Mucosa of descending colon (tissue), 3 donors: ENCODE measurements around the gene LGALS7B. TPM values are rescaled to one million over a fixed set of nuclear protein-coding genes. Genes with fewer than 3 reads are reported as not detected.
"Not testable (repeated sequence)": the region's sequence is repeated elsewhere in the genome, so short reads cannot be mapped to it uniquely, and the experiment has no call there.

Source experiments
- ATAC-seq: fragments of 200-7000 bp; cut with Tn5 transposase; one replicate; pipeline ENCODE4 v1.9.1; 2020; ENCODE audit warnings: mild to moderate bottlenecking, moderate library complexity
- DNase-seq, 3 donors: peaks; one replicate each; pipeline ENCODE4 v3.0.0-alpha.2; 2020
- H3K36me3 ChIP-seq: fragments of 200-600 bp; one replicate; pipeline ENCODE4 v1.8.0; 2021; ENCODE audit warnings: low read depth, mild to moderate bottlenecking
- H3K4me1 ChIP-seq: fragments of 200-600 bp; one replicate; pipeline ENCODE4 v1.8.0; 2021; ENCODE audit warnings: low read depth, mild to moderate bottlenecking
- H3K4me3 ChIP-seq: fragments of 200-600 bp; one replicate; pipeline ENCODE4 v1.8.0; 2021; ENCODE audit warnings: mild to moderate bottlenecking
- H3K9me3 ChIP-seq: fragments of 200-600 bp; one replicate; pipeline ENCODE4 v1.8.0; 2021; ENCODE audit warnings: mild to moderate bottlenecking
- intact Hi-C, 2 donors: fragments of 100-400 bp; cut with DNase I in 1 of 2; cut with micrococcal nuclease in 1 of 2; formaldehyde crosslinking; loops; one replicate each; pipeline versions ENCODE4 v1.11.0 to v1.11.1; 2022; cut with DNase I, micrococcal nuclease
- total RNA-seq, 3 donors: library from RNA; stranded (reverse); fragmentation: NEBNext Ultra II Directional in 2 of 3; extraction: Animal tissue kit (Norgen Biotek cat#: 25700) in 2 of 3; gene quantifications; one replicate each; pipeline versions ENCODE4 v1.2.1 to v1.2.4, GENCODE V29; 2021 to 2023
- TF ChIP-seq, protein P1 (sequence below): fragments of 200-600 bp; IDR thresholded peaks from one replicate; pipeline ENCODE4 v1.8.0; 2022; ENCODE audit warnings: antibody characterized with exemption, mild to moderate bottlenecking
- donor health status: DM: no; HTN: no; CAD: no; lungs with moderate emphysema.
- donor health status: DM: no; HTN: no; CAD: no.
- donor health status: DM: no; HTN: yes; CAD: no.

The LGALS7B gene
- total RNA-seq, 3 donors from 2014 or later: not detected

DNA sequence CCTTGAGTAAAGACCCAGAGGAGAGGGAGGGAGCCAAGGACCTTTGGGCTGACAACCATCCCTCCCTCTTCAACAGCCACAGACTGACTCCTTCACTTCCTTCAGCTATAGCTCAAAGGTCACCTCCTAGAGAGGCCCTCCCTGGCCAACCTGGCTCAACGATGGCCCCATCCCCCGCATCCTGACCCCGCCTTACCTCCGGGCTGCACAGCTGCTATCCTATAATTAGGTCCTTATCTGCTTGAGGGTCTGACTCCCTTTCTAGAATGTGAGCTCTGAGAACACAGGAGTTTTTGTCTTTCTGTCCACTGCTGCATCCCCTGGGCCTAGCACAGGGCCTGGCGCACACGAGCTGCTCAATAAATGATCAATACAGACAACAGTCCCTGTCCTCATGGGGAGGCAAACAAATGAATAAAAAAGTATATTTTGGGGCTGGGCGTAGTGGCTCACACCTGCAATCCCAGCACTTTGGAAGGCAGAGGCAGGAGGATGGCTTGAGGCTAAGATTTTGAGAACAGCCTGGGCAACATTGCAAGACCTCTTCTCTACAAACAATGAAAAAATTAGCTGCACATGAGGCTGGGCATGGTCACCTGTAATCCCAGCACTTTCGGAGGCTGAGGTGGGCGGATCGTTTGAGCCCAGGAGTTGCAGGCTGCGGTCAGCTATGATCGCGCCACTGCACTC lies 30.4 kb downstream of the LGALS7B start:
- Histone ChIP-seq H3K36me3 (no peaks in the 10 kb centered on the region), H3K4me1 (peaks cover 35% of the 10 kb centered on the region), H3K4me3 (no peak overlapping the region), H3K9me3 (no peaks in the 10 kb centered on the region)
- intact Hi-C loops: no loop called here
- ATAC-seq (peak; percentile 84), DNase-seq (peak; percentile 90 to 91 (median 91))
- TF ChIP-seq, protein P1, sequence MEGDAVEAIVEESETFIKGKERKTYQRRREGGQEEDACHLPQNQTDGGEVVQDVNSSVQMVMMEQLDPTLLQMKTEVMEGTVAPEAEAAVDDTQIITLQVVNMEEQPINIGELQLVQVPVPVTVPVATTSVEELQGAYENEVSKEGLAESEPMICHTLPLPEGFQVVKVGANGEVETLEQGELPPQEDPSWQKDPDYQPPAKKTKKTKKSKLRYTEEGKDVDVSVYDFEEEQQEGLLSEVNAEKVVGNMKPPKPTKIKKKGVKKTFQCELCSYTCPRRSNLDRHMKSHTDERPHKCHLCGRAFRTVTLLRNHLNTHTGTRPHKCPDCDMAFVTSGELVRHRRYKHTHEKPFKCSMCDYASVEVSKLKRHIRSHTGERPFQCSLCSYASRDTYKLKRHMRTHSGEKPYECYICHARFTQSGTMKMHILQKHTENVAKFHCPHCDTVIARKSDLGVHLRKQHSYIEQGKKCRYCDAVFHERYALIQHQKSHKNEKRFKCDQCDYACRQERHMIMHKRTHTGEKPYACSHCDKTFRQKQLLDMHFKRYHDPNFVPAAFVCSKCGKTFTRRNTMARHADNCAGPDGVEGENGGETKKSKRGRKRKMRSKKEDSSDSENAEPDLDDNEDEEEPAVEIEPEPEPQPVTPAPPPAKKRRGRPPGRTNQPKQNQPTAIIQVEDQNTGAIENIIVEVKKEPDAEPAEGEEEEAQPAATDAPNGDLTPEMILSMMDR: no peak

DNA sequence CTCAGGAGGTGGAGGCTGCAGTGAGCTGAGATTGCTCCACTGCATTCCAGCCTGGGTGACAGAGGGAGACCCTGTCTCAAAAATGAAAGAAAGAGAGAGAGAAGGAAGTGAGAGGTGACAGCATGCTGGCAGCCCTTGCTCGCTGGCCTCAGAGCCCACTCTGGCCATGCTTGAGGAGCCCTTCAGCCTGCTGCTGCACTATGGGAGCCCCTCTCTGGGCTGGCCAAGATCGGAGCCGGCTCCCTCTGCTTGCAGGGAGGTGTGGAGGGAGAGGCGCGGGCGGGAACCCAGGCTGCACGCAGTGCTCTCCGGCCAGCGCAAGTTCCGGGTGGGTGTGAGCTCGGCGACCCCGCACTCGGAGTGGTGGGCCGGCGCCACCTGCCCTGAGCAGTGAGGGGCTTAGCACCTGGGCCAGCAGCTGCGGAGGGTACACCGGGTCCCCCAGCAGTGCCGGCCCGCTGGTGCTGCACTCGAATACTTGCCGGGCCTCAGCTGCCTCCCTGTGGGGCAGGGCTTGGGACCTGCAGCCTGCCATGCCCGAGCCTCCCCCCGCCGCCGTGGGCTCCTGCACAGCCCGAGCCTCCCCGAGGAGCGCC lies 32.3 kb downstream of the LGALS7B start:
- peak in 1 of 3 donors; percentile 41 for DNase-seq
- H3K36me3 ChIP-seq, intact Hi-C loops, H3K9me3 ChIP-seq, H3K4me3 ChIP-seq, ATAC-seq: not testable (repeated sequence)
- peaks cover 25% of the 10 kb centered on the region for H3K4me1 ChIP-seq

DNA sequence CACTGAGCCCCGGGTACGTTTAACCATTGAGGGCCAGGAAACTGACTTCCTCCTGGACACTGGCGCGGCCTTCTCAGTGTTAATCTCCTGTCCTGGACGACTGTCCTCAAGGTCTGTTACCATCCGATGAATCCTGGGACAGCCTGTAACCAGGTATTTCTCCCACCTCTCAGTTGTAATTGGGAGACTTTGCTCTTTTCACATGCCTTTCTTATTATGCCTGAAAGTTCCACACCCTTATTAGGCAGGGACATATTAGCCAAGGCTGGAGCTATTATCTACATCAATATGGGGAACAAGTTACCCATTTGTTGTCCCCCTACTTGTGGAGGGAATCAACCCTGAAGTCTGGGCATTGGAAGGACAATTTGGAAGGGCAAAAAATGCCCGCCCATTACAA lies 36.9 kb downstream of the LGALS7B start:
- ATAC-seq, H3K36me3 ChIP-seq, DNase-seq, H3K9me3 ChIP-seq, intact Hi-C loops, H3K4me3 ChIP-seq: not testable (repeated sequence)
- peaks cover 29% of the 10 kb centered on the region for H3K4me1 ChIP-seq

DNA sequence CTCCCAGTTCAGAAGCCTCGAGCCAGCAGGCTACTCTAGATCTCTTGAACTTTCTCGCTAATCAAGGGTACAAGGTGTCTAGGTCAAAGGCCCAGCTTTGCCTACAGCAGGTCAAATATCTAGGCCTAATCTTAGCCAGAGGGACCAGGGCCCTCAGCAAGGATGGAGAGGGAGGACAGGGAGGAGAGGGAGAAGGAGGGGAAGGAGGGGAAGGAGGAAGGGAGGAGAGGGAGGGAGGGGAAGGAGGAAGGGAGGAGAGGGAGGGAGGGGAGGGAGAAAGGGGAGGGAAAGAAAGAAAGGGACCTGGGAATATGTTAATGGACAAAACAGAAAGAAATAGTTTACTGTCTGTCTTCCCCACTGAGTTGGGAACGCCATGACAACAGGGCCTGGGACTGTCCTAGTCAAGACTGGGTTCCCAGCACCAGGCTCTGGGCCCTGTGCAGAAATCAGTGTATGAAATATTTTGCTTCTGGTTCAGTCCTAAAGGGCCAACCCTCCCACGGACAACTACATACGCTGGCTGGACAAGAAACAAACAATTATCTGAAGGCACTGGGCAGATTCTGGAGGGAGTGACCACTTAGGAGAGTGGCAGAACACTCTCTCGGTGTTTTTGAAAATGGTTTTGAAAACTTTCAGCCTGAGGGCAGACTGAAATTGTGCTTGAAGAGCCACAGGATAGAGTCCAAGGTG lies 38.0 kb downstream of the LGALS7B start:
- H3K9me3 ChIP-seq: no peaks in the 10 kb centered on the region
- ATAC-seq: no peak
- H3K36me3 ChIP-seq: no peaks in the 10 kb centered on the region
- H3K4me1 ChIP-seq: peaks cover 22% of the 10 kb centered on the region
- DNase-seq: no peak
- H3K4me3 ChIP-seq: no peak overlapping the region
- intact Hi-C loops: no loop called here
- TF ChIP-seq, protein P1: no peak

DNA sequence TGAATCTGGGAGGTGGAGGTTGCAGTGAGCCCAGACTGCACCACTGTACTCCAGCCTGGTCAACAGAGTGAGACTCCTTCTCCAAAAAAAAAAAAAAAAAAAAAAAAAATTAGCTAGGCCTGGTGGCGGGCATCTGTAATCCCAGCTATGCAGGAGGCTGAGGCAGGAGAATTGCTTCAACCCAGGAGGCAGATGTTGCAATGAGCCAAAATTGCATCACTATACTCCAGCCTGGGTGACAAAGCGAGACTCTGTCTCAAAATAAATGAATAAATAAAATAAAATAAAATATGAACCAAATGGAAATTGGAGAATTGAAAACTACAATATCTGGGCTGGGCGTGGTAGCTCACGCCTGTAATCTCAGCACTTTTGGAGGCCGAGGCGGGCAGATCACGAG lies 40.2 kb downstream of the LGALS7B start:
- DNase-seq, H3K9me3 ChIP-seq, intact Hi-C loops, H3K36me3 ChIP-seq, H3K4me3 ChIP-seq, ATAC-seq: not testable (repeated sequence)
- peaks cover 34% of the 10 kb centered on the region for H3K4me1 ChIP-seq

DNA sequence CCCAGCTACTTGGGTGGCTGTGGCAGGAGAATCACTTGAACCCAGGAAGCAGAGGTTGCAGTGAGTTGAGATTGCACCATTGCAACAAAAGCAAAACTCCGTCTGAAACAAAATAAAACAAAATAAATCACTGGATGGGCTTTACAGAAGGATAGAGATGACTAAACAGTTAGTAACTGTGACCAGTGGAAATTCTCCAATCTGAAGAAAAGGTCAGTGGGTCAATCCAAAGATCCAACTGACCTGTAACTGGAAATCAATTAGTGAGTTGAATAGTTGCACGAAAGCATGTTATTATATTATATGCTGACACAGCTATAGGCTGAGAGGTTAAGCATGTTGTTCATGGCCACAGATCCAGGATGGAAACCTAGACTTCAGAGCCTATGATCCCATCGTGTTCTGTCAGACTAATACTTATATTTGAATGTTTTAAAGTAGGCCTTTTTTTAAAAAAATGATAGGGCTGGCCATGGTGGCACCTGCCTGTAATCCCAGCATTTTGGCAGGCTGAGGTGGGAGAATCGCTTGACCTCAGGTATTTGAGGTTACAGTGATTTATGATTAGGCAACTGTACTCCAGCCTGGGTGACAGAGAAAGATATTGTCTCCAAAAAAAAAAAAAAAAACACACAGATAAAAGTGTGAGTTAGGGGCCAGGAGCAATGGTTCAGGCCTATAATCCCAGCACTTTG lies 41.2 kb downstream of the LGALS7B start:
- TF ChIP-seq, protein P1: no peak
- intact Hi-C loops: no loop called here
- no peak for ATAC-seq
- H3K4me1 ChIP-seq: peaks cover 35% of the 10 kb centered on the region
- no peaks in the 10 kb centered on the region for H3K36me3 ChIP-seq
- no peaks in the 10 kb centered on the region for H3K9me3 ChIP-seq
- H3K4me3 ChIP-seq: no peak overlapping the region
- no peak for DNase-seq
